ENCODE data around the gene SLC12A8.

SLC12A8 gene

DNA sequence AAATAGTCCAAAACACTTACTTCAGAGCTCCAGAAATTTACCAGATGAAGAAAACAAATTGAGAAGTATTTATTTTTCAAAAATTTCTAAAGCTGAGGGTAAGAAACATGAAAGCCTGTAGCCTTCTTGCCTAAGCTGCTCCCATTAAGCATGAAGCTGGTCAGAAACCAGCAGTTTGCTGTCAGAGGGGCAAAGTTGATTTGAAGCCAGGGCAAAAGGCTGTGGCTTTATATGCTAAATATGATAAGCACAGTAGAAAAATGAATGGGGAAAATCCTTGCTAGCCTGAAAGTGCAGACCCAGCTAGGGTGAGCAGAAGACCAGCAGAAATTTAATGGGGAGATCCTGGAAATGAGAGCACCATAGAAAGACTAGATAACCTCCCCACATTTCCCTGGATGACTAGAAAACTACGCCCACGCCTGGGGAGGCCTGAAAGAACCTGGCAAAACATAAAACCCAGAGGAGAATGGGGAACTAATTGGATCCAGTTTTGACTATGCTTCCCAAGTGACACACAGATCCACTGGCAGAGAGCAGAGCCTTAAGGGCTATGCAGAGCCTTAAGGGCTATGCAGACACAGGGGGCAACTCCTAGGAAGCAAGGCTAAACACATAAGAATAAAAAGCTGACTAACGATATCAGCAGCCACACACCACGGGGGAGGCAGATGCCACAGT is 113.8 kb downstream of the SLC12A8 start:
- Histone ChIP-seq H3K4me2 (ENCODE audit: low read depth, low read length) (no peak overlapping the region), H3K9ac (ENCODE audit: low read length) (no peak overlapping the region)

GRCh38 chr3:125090649-125091048 is 121.9 kb downstream of the SLC12A8 start:
- no peak for DNase-seq
- Histone ChIP-seq H3K36me3 (replicated peaks; ENCODE audit: insufficient read depth, low read length) (no peaks in the 10 kb centered on the region), H3K9ac (ENCODE audit: low read length) (no peak overlapping the region), H3K27ac (ENCODE audit: low read length) (no peak overlapping the region), H3K4me1 (ENCODE audit: low read length) (no peaks in the 10 kb centered on the region), H3K9me2 (replicated peaks; ENCODE audit: insufficient read depth, low read length) (no peaks in the 10 kb centered on the region), H3K9me3 (replicated peaks; ENCODE audit: insufficient read depth, low read length) (no peaks in the 10 kb centered on the region), H4K20me1 (ENCODE audit: insufficient read depth, low read length) (no peaks in the 10 kb centered on the region), H3F3A (ENCODE audit: insufficient read depth, low read length) (no peaks in the 10 kb centered on the region), H3K4me2 (ENCODE audit: low read depth, low read length) (no peak overlapping the region), H3K4me3 (ENCODE audit: low read length) (no peak overlapping the region), H2AFZ (ENCODE audit: low read length) (no peak overlapping the region), H3K27me3 (replicated peaks; ENCODE audit: insufficient read depth, low read length) (no peaks in the 10 kb centered on the region), H3K79me2 (ENCODE audit: low read length) (no peaks in the 10 kb centered on the region)
- TF ChIP-seq EZH2phosphoT487 (IDR thresholded peaks at IDR 0.05; ENCODE audit: low read length) = no peak
- TF ChIP-seq CTCF (IDR thresholded peaks at IDR 0.05; ENCODE audit: low read length) = no peak
- no peak for TF ChIP-seq EZH2 (optimal IDR thresholded peaks at IDR 0.05; ENCODE audit: low read depth, low read length)

More for the DNA sequence above, 113.8 kb downstream of the SLC12A8 start:
- Histone ChIP-seq H3K36me3 (replicated peaks; ENCODE audit: insufficient read depth, low read length) (no peaks in the 10 kb centered on the region), H3K27me3 (replicated peaks; ENCODE audit: insufficient read depth, low read length) (no peaks in the 10 kb centered on the region), H3K79me2 (ENCODE audit: low read length) (no peaks in the 10 kb centered on the region), H3K27ac (ENCODE audit: low read length) (no peak overlapping the region), H2AFZ (ENCODE audit: low read length) (no peak overlapping the region), H3K4me1 (ENCODE audit: low read length) (no peaks in the 10 kb centered on the region), H3K9me3 (replicated peaks; ENCODE audit: insufficient read depth, low read length) (no peaks in the 10 kb centered on the region), H3F3A (ENCODE audit: insufficient read depth, low read length) (no peaks in the 10 kb centered on the region), H3K4me3 (ENCODE audit: low read length) (no peak overlapping the region), H4K20me1 (ENCODE audit: insufficient read depth, low read length) (no peaks in the 10 kb centered on the region), H3K9me2 (replicated peaks; ENCODE audit: insufficient read depth, low read length) (no peaks in the 10 kb centered on the region)
- DNase-seq = no peak
- TF ChIP-seq EZH2 (optimal IDR thresholded peaks at IDR 0.05; ENCODE audit: low read depth, low read length) (no peak), CTCF (IDR thresholded peaks at IDR 0.05; ENCODE audit: low read length) (no peak), EZH2phosphoT487 (IDR thresholded peaks at IDR 0.05; ENCODE audit: low read length) (no peak)

DNA sequence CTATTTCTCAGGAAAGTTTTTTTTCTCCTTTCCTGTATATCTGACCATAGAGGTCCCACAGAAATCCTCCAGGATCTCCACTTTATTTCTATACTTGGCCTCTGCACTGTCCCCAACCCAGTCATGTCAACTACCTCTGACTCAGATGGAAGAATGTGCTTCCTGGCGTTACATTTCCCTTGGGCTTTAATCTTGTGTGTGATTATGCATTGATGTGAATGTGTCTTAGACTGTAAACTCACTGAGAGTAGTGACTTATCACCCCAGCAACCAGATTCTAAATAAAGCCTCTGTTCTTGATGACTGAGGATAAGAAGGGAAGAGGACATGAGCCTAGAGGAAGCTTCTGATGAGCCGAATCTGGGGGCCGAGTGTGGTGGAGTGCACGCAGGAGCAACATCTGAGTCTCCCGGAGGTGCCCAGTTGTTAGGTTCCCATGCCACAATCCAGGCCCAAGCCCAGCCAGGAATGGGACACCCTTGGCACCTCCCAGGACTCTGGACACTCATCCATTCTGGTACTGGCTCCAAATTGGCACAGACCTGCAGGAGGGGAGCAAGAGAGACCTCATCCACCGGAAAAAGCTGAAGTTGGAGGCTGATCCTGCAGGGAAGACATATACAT is 124.7 kb downstream of the SLC12A8 start:
- Histone ChIP-seq H3K4me1 (ENCODE audit: low read length) (no peaks in the 10 kb centered on the region), H3K79me2 (ENCODE audit: low read length) (no peaks in the 10 kb centered on the region), H3K36me3 (replicated peaks; ENCODE audit: insufficient read depth, low read length) (no peaks in the 10 kb centered on the region), H4K20me1 (ENCODE audit: insufficient read depth, low read length) (no peaks in the 10 kb centered on the region), H3K9me2 (replicated peaks; ENCODE audit: insufficient read depth, low read length) (no peaks in the 10 kb centered on the region), H2AFZ (ENCODE audit: low read length) (no peak overlapping the region), H3K4me2 (ENCODE audit: low read depth, low read length) (no peak overlapping the region), H3F3A (ENCODE audit: insufficient read depth, low read length) (no peaks in the 10 kb centered on the region), H3K9me3 (replicated peaks; ENCODE audit: insufficient read depth, low read length) (no peaks in the 10 kb centered on the region), H3K27ac (ENCODE audit: low read length) (no peak overlapping the region), H3K27me3 (replicated peaks; ENCODE audit: insufficient read depth, low read length) (no peaks in the 10 kb centered on the region), H3K9ac (ENCODE audit: low read length) (no peak overlapping the region), H3K4me3 (ENCODE audit: low read length) (no peak overlapping the region)
- no peak for DNase-seq
- no peak for TF ChIP-seq CTCF (IDR thresholded peaks at IDR 0.05; ENCODE audit: low read length)
- no peak for TF ChIP-seq EZH2 (optimal IDR thresholded peaks at IDR 0.05; ENCODE audit: low read depth, low read length)
- TF ChIP-seq EZH2phosphoT487 (IDR thresholded peaks at IDR 0.05; ENCODE audit: low read length) = no peak
